ENCODE results near the gene AXL. TPM values are rescaled to one million over a fixed set of nuclear protein-coding genes. Genes with fewer than 3 reads are reported as not detected.

Gene AXL
- total and polyA plus RNA-seq, 3 donors from 2014 or later: 56.0 to 150 (median 98.2) TPM

- TF ChIP-seq POLR2A (IDR thresholded peaks at IDR 0.05) (no peak), CTCF (IDR thresholded peaks at IDR 0.05) (no peak)
- Histone ChIP-seq H3K27me3 (no peaks in the 10 kb centered on the region), H3K4me1 (peaks cover 33% of the 10 kb centered on the region), H3K9me3 (no peaks in the 10 kb centered on the region), H3K27ac (peak overlapping the region in 1 of 2 donors; percentile 81), H3K36me3 (ENCODE audit: low read depth, missing control alignments) (peaks cover 3% of the 10 kb centered on the region), H3K4me3 (no peak overlapping the region)
- intact Hi-C loops (cut with DNase I; ENCODE audit: low total_unique reads): no loop called here
- no peak for DNase-seq
- WGBS, 2 donors: 83 to 95% methylated on average over 2 of the region's 2 CpGs
Measured at GRCh38 chr19:41296433-41296871, 77.4 kb downstream of the AXL start.

- Histone ChIP-seq H3K4me1 (peaks cover 33% of the 10 kb centered on the region), H3K9me3 (no peaks in the 10 kb centered on the region), H3K27ac (peak overlapping the region in 1 of 2 donors; percentile 81), H3K36me3 (ENCODE audit: low read depth, missing control alignments) (peaks cover 3% of the 10 kb centered on the region), H3K4me3 (no peak overlapping the region), H3K27me3 (no peaks in the 10 kb centered on the region)
- DNase-seq: no peak
- 62 to 79% methylated on average over 5 to 7 of the region's 7 CpGs for WGBS, 2 donors
- TF ChIP-seq POLR2A (IDR thresholded peaks at IDR 0.05): no peak
- intact Hi-C loops (cut with DNase I; ENCODE audit: low total_unique reads): no loop called here
Measured at GRCh38 chr19:41297628-41298347, 78.8 kb downstream of the AXL start.

- Histone ChIP-seq H3K27me3 (no peaks in the 10 kb centered on the region), H3K4me1 (peaks cover 33% of the 10 kb centered on the region), H3K9me3 (no peaks in the 10 kb centered on the region), H3K27ac (peak overlapping the region in 1 of 2 donors; percentile 81), H3K36me3 (ENCODE audit: low read depth, missing control alignments) (peaks cover 3% of the 10 kb centered on the region), H3K4me3 (no peak overlapping the region)
- TF ChIP-seq CTCF (IDR thresholded peaks at IDR 0.05) (no peak), POLR2A (IDR thresholded peaks at IDR 0.05) (no peak)
- intact Hi-C loops (cut with DNase I; ENCODE audit: low total_unique reads): no loop called here
- peak; percentile 49 for DNase-seq
- WGBS, 2 donors: 40 to 45% methylated on average over 4 of the region's 4 CpGs
Measured at GRCh38 chr19:41298348-41298964, 79.4 kb downstream of the AXL start.

GRCh38 chr19:41299046-41299754 is 80.2 kb downstream of the AXL start:
- no peak overlapping the region for H3K4me3 ChIP-seq
- no peaks in the 10 kb centered on the region for H3K27me3 ChIP-seq
- no peak for TF ChIP-seq POLR2A (IDR thresholded peaks at IDR 0.05)
- peak in 1 of 3 experiments; percentile 1 for TF ChIP-seq CTCF (IDR thresholded peaks at IDR 0.05)
- peak; percentile 49 for DNase-seq
- H3K27ac ChIP-seq: peak overlapping the region in 1 of 2 donors; percentile 81
- intact Hi-C loops (cut with DNase I; ENCODE audit: low total_unique reads): no loop called here
- H3K9me3 ChIP-seq: no peaks in the 10 kb centered on the region
- H3K36me3 ChIP-seq (ENCODE audit: low read depth, missing control alignments): peaks cover 3% of the 10 kb centered on the region
- H3K4me1 ChIP-seq: peaks cover 33% of the 10 kb centered on the region
- 43 to 46% methylated on average over 10 of the region's 10 CpGs for WGBS, 2 donors

- H3K9me3 ChIP-seq: no peaks in the 10 kb centered on the region
- intact Hi-C loops (cut with DNase I; ENCODE audit: low total_unique reads): no loop called here
- TF ChIP-seq CTCF (IDR thresholded peaks at IDR 0.05) (no peak), POLR2A (IDR thresholded peaks at IDR 0.05) (no peak)
- no peak overlapping the region for H3K4me3 ChIP-seq
- 49 to 59% methylated on average over 4 of the region's 4 CpGs for WGBS, 2 donors
- H3K27me3 ChIP-seq: no peaks in the 10 kb centered on the region
- H3K27ac ChIP-seq: peak overlapping the region; percentile 8 to 81
- peaks cover 2% of the 10 kb centered on the region for H3K36me3 ChIP-seq (ENCODE audit: low read depth, missing control alignments)
- H3K4me1 ChIP-seq: peaks cover 33% of the 10 kb centered on the region
- no peak for DNase-seq
Measured at GRCh38 chr19:41299755-41300089, 80.7 kb downstream of the AXL start.
